NB4 (cell line): Measurements from ENCODE around the gene B3GLCT.

ENCODE experiments used
- DNase-seq: peaks from one replicate; pipeline ENCODE4 v3.0.0; 2010; ENCODE audit warnings: low read depth
- H3K4me3 ChIP-seq: one replicate; pipeline ENCODE4 v1.5.1; 2011; ENCODE audit warnings: mild to moderate bottlenecking, low read depth, low read length, moderate library complexity
- CTCF ChIP-seq: IDR thresholded peaks from one replicate; pipeline ENCODE4 v1.5.1; 2012; ENCODE audit warnings: low read depth, low read length
- MAX ChIP-seq: IDR thresholded peaks from 2 replicates; pipeline ENCODE4 v1.6.1; 2011; ENCODE audit warnings: low read depth, low read length
- MYC ChIP-seq: IDR thresholded peaks from 2 replicates; pipeline ENCODE4 v1.6.1; 2011; ENCODE audit warnings: low read depth, low read length
- POLR2A ChIP-seq: IDR thresholded peaks from 2 replicates; pipeline ENCODE4 v1.6.1; 2011; ENCODE audit warnings: mild to moderate bottlenecking; ENCODE audit not compliant: insufficient read length; ENCODE audit errors: extremely low read depth

The B3GLCT gene

GRCh38 chr13:31160857-31161556 lies 38.8 kb upstream of the B3GLCT start:
- peak; percentile 85 for DNase-seq
- no peak for TF ChIP-seq CTCF
- TF ChIP-seq MAX: peak; percentile 29
- no peak for TF ChIP-seq POLR2A
- TF ChIP-seq MYC: 0 out of 2 replicates have a peak, but pooled peaks have one; percentile 0
- peak overlapping the region; percentile 87 for H3K4me3 ChIP-seq

GRCh38 chr13:31161557-31162150 lies 38.1 kb upstream of the B3GLCT start, which contains the start of gene HSPH1:
HSPH1 (minus strand) TSS chr13:31161904; CDS start chr13:31161582, 322 bp downstream.
- peak within 1 kb of the TSS; percentile 87 for H3K4me3 ChIP-seq
- peak; percentile 99 for DNase-seq
- TF ChIP-seq MYC (peak; percentile 87), MAX (peak; percentile 98), POLR2A (peak; percentile 36), CTCF (no peak)

GRCh38 chr13:31162151-31163008 lies 37.4 kb upstream of the B3GLCT start:
- H3K4me3 ChIP-seq: peak overlapping the region; percentile 87
- TF ChIP-seq MYC (peak; percentile 93), CTCF (no peak), POLR2A (peak; percentile 75), MAX (peak; percentile 81)
- DNase-seq: peak; percentile 99

GRCh38 chr13:31166591-31166990 lies 33.2 kb upstream of the B3GLCT start:
- H3K4me3 ChIP-seq: no peak overlapping the region
- no peak for DNase-seq
- TF ChIP-seq CTCF: no peak
- no peak for TF ChIP-seq MYC
- TF ChIP-seq POLR2A: no peak
- no peak for TF ChIP-seq MAX

GRCh38 chr13:31167490-31167889 lies 32.3 kb upstream of the B3GLCT start:
- no peak for TF ChIP-seq MAX
- TF ChIP-seq CTCF: no peak
- no peak for TF ChIP-seq POLR2A
- no peak for TF ChIP-seq MYC
- no peak overlapping the region for H3K4me3 ChIP-seq
- no peak for DNase-seq
